Epithelial cell of prostate (primary cell): ENCODE data around the gene GATAD1.
"Not testable (repeated sequence)": the region's sequence is repeated elsewhere in the genome, so short reads cannot be mapped to it uniquely, and the experiment has no call there.

ENCODE experiments used
- DNase-seq: peaks from one replicate; pipeline ENCODE4 v3.0.0-alpha.2; 2011; ENCODE audit warnings: low read depth, low spot score
- H3K27ac ChIP-seq: fragments of 450-650 bp; 2 replicates; pipeline ENCODE4 v1.5.1; 2017; ENCODE audit warnings: mild to moderate bottlenecking

Gene GATAD1

GRCh38 chr7:92435542-92435941 lies 11.7 kb upstream of the GATAD1 start:
- H3K27ac ChIP-seq: no peak overlapping the region
- DNase-seq: no peak

- DNase-seq: no peak
These were observed 10.5 kb upstream of the GATAD1 start for GRCh38 chr7:92436612-92437445.

GRCh38 chr7:92437956-92438491 lies 9.3 kb upstream of the GATAD1 start:
- no peak for DNase-seq
- no peak overlapping the region for H3K27ac ChIP-seq

More at GRCh38 chr7:92436612-92437445, 10.5 kb upstream of the GATAD1 start:
- H3K27ac ChIP-seq: no peak overlapping the region

GRCh38 chr7:92442720-92443119 lies 4.6 kb upstream of the GATAD1 start:
- DNase-seq, H3K27ac ChIP-seq: not testable (repeated sequence)

GRCh38 chr7:92446869-92447344 lies 375 bp upstream of the GATAD1 start:
- no peak for DNase-seq
- peak overlapping the region; percentile 87 for H3K27ac ChIP-seq

GRCh38 chr7:92448205-92448747 lies 994 bp downstream of the GATAD1 start:
- DNase-seq: no peak
- H3K27ac ChIP-seq: peak overlapping the region; percentile 87

GRCh38 chr7:92451645-92452044 lies 4.4 kb downstream of the GATAD1 start:
- no peak for DNase-seq
- no peak overlapping the region for H3K27ac ChIP-seq

GRCh38 chr7:92456236-92456635 lies 9.0 kb downstream of the GATAD1 start:
- DNase-seq: no peak
- no peak overlapping the region for H3K27ac ChIP-seq

GRCh38 chr7:92460109-92460508 lies 12.8 kb downstream of the GATAD1 start:
- DNase-seq: peak; percentile 68
- H3K27ac ChIP-seq: peak overlapping the region; percentile 31

- H3K27ac ChIP-seq: peak overlapping the region; percentile 31
- no peak for DNase-seq
These were observed 13.2 kb downstream of the GATAD1 start for GRCh38 chr7:92460510-92460909.

GRCh38 chr7:92461027-92462003 lies 14.0 kb downstream of the GATAD1 start:
- DNase-seq: no peak
- no peak overlapping the region for H3K27ac ChIP-seq

GRCh38 chr7:92462560-92462959 lies 15.3 kb downstream of the GATAD1 start:
- no peak for DNase-seq
- H3K27ac ChIP-seq: no peak overlapping the region

- no peak for DNase-seq
- H3K27ac ChIP-seq: peak overlapping the region; percentile 24
These were observed 17.2 kb downstream of the GATAD1 start for GRCh38 chr7:92464515-92464914.

- DNase-seq: peak; percentile 48
- peak overlapping the region; percentile 20 for H3K27ac ChIP-seq
These were observed 19.4 kb downstream of the GATAD1 start for GRCh38 chr7:92466682-92467081.

- not testable (repeated sequence) for DNase-seq, H3K27ac ChIP-seq
These were observed 21.3 kb downstream of the GATAD1 start for GRCh38 chr7:92468589-92468988.

GRCh38 chr7:92473989-92474388 lies 26.7 kb downstream of the GATAD1 start:
- DNase-seq: not testable (repeated sequence)
- H3K27ac ChIP-seq: peak overlapping the region; percentile 13

GRCh38 chr7:92475261-92475770 lies 28.0 kb downstream of the GATAD1 start:
- H3K27ac ChIP-seq, DNase-seq: not testable (repeated sequence)

- DNase-seq, H3K27ac ChIP-seq: not testable (repeated sequence)
These were observed 28.7 kb downstream of the GATAD1 start for GRCh38 chr7:92475851-92476590.

- H3K27ac ChIP-seq, DNase-seq: not testable (repeated sequence)
These were observed 30.4 kb downstream of the GATAD1 start, which contains the start of gene ERVW-1 for GRCh38 chr7:92477681-92478080. Gene ERVW-1 (minus strand): TSS chr7:92477946. CDS start chr7:92470381, 7,565 bp downstream.
